Psoas muscle (tissue), 8 donors: Measurements from ENCODE around the gene CASZ1. TPM values are rescaled to one million over a fixed set of nuclear protein-coding genes. Genes with fewer than 3 reads are reported as not detected.
A peak's percentile ranks its signal among the peaks of the same experiment; 100 is the strongest.

Experiments used
- ATAC-seq, 4 donors: fragments of 200-7000 bp; cut with Tn5 transposase; one replicate each; pipeline ENCODE4 v1.9.1; 2020; ENCODE audit warnings: moderate library complexity in 3 of 4, mild to moderate bottlenecking in 2 of 4
- DNase-seq, 2 donors: peaks; one replicate each; pipeline ENCODE4 v3.0.0-alpha.2; 2020
- H3K27ac ChIP-seq: fragments of 200-600 bp; one replicate; pipeline ENCODE4 v1.8.0; 2022
- H3K27me3 ChIP-seq, 3 donors: fragments of 200-600 bp in 1 of 3; one replicate each; pipeline versions ENCODE4 v1.6.1 to v1.8.0; 2013 to 2022; ENCODE audit warnings: low read length in 2 of 3, mild to moderate bottlenecking in 2 of 3, moderate library complexity in 1 of 3; ENCODE audit not compliant: insufficient read depth in 3 of 3
- H3K36me3 ChIP-seq, 2 donors: fragments of 200-600 bp in 1 of 2; one replicate each; pipeline versions ENCODE4 v1.6.1 to v1.8.0; 2013 to 2022; ENCODE audit warnings: low read depth in 1 of 2, mild to moderate bottlenecking in 1 of 2, moderate library complexity in 1 of 2; ENCODE audit not compliant: insufficient read depth in 1 of 2
- H3K4me1 ChIP-seq: fragments of 200-600 bp; one replicate; pipeline ENCODE4 v1.8.0; 2022
- H3K4me3 ChIP-seq: fragments of 200-600 bp; one replicate; pipeline ENCODE4 v1.8.0; 2022; ENCODE audit warnings: mild to moderate bottlenecking
- H3K9me3 ChIP-seq: fragments of 200-600 bp; one replicate; pipeline ENCODE4 v1.8.0; 2022
- WGBS, 3 donors: extraction: QIAGEN DNeasy Blood & Tissue Kit; methylation state at CpG; one replicate each; pipeline versions ENCODE4 v1.1.6 to v1.1.7; 2013; 5-methylcytosine and 5-hydroxymethylcytosine counted together
- intact Hi-C, 2 donors: fragments of 100-400 bp; cut with DNase I; formaldehyde crosslinking; loops; one replicate each; pipeline versions ENCODE4 v1.11.0 to v1.14.2; 2022
- polyA plus RNA-seq, 3 donors: library from polyadenylated mRNA; stranded (reverse); fragments of 200-250 nt; gene quantifications; one replicate each; pipeline ENCODE4 v1.2.3, GENCODE V29; 2013
- total RNA-seq, 4 donors: library from RNA; stranded (reverse); fragmentation: NEBNext Ultra II Directional in 2 of 4; extraction: Animal tissue kit (Norgen Biotek cat#: 25700) in 2 of 4; gene quantifications; one replicate each; pipeline versions ENCODE4 v1.2.1 to v1.2.4, GENCODE V29; 2021 to 2023
- TF ChIP-seq, protein P1 (sequence below): fragments of 200-600 bp; IDR thresholded peaks from one replicate; pipeline ENCODE4 v1.8.0; 2022; ENCODE audit warnings: antibody characterized with exemption
- donor health status: healthy with polysubstance abuse.
- donor health status: DM: no; HTN: no; CAD: no; lungs with moderate emphysema.
- donor health status: Bipolar disorder and iron deficiency.
- donor health status: healthy.
- donor health status: DM: yes; HTN: yes; CAD: no.
- donor health status: DM: no; HTN: no; CAD: no.
- donor health status: DM: no; HTN: no; CAD: no.
- donor health status: DM: yes; HTN: yes; CAD: no.

The CASZ1 gene
- total and polyA plus RNA-seq, 7 donors = 2.6 to 83.3 (median 53.1) TPM

DNA sequence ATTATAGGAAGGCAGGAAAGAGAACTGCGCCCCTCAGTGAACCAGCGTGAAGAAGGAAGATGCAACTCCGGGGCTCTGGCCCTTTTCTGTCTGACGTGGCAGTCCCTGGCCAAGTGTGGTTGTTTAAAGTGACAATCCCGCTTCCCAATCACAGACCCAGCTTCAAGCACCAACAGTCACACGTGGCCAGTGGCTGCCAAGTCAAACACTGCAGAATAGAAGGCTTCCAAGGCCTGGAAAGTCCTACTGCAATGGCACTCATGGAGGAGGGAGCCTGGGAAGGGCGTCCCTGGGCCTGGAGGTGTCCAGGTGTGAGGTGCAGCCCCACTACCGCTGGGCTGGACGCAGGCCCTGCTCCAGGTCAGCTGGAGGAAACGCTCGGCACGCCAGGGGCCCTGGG lies 143.8 kb downstream of the CASZ1 start:
- TF ChIP-seq, protein P1, sequence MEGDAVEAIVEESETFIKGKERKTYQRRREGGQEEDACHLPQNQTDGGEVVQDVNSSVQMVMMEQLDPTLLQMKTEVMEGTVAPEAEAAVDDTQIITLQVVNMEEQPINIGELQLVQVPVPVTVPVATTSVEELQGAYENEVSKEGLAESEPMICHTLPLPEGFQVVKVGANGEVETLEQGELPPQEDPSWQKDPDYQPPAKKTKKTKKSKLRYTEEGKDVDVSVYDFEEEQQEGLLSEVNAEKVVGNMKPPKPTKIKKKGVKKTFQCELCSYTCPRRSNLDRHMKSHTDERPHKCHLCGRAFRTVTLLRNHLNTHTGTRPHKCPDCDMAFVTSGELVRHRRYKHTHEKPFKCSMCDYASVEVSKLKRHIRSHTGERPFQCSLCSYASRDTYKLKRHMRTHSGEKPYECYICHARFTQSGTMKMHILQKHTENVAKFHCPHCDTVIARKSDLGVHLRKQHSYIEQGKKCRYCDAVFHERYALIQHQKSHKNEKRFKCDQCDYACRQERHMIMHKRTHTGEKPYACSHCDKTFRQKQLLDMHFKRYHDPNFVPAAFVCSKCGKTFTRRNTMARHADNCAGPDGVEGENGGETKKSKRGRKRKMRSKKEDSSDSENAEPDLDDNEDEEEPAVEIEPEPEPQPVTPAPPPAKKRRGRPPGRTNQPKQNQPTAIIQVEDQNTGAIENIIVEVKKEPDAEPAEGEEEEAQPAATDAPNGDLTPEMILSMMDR = no peak
- ATAC-seq (no peak), DNase-seq (no peak)
- Histone ChIP-seq H3K4me1 (no peaks in the 10 kb centered on the region), H3K27ac (no peak overlapping the region), H3K9me3 (no peaks in the 10 kb centered on the region), H3K36me3 (peaks cover 0 to 85% of the 10 kb centered on the region in 2 donors), H3K27me3 (no peaks in the 10 kb centered on the region), H3K4me3 (no peak overlapping the region)
- WGBS, 3 donors = 83 to 91% (median 89%) methylated on average over 11 to 12 of the region's 12 CpGs
- intact Hi-C loops = no loop called here

DNA sequence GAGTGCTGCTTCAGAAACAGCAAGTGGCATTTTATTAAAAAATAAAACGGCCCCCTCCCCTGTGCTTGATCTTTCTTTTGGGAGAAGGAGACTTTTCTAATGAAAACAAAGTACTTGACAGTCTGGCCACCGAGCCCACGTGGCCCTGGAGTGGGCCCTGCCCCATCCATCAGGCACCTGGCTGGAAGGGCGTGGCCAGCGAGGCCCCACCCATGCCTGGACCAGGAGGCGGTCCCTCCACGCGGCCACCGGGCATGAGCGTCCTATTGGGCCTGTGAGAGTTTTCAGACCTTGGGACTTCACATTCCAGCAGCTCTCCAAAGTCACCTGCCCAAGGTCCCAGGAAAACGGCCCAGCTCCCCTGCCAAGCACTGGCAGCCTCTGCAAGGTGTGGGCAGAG lies 144.7 kb downstream of the CASZ1 start:
- ATAC-seq (peak in 1 of 4 donors; percentile 36), DNase-seq (no peak)
- Histone ChIP-seq H3K4me1 (no peaks in the 10 kb centered on the region), H3K27ac (no peak overlapping the region), H3K36me3 (peaks cover 0 to 85% of the 10 kb centered on the region in 2 donors), H3K4me3 (no peak overlapping the region), H3K27me3 (no peaks in the 10 kb centered on the region), H3K9me3 (no peaks in the 10 kb centered on the region)
- TF ChIP-seq, protein P1 = no peak
- intact Hi-C loops = no loop called here
- WGBS, 3 donors = 58 to 74% (median 69%) methylated on average over 11 of the region's 11 CpGs

DNA sequence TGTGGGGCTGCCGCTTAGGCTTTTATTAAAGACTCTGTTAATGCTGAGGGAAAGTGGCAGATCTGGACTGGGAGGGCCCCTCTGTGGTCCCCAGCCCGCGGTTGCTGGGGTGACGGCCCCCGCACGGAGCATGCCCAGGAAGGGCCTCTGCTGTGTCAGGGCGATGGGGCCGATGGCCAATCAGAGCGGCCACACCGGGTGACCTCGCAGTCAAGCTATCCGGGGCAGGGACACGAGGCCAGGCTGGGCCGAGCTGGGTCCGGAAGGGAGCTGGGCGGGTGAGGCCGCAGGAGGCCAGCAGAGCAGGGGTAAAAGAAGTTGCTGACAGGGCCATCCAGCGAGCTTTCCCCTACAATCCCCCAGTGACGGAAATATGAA lies 145.1 kb downstream of the CASZ1 start:
- Histone ChIP-seq H3K36me3 (peaks cover 0 to 86% of the 10 kb centered on the region in 2 donors), H3K4me1 (no peaks in the 10 kb centered on the region), H3K9me3 (no peaks in the 10 kb centered on the region), H3K27ac (no peak overlapping the region), H3K4me3 (no peak overlapping the region), H3K27me3 (no peaks in the 10 kb centered on the region)
- DNase-seq = no peak
- 58 to 72% (median 71%) methylated on average over 19 of the region's 19 CpGs for WGBS, 3 donors
- TF ChIP-seq, protein P1 = no peak
- intact Hi-C loops = no loop called here
- ATAC-seq = no peak

DNA sequence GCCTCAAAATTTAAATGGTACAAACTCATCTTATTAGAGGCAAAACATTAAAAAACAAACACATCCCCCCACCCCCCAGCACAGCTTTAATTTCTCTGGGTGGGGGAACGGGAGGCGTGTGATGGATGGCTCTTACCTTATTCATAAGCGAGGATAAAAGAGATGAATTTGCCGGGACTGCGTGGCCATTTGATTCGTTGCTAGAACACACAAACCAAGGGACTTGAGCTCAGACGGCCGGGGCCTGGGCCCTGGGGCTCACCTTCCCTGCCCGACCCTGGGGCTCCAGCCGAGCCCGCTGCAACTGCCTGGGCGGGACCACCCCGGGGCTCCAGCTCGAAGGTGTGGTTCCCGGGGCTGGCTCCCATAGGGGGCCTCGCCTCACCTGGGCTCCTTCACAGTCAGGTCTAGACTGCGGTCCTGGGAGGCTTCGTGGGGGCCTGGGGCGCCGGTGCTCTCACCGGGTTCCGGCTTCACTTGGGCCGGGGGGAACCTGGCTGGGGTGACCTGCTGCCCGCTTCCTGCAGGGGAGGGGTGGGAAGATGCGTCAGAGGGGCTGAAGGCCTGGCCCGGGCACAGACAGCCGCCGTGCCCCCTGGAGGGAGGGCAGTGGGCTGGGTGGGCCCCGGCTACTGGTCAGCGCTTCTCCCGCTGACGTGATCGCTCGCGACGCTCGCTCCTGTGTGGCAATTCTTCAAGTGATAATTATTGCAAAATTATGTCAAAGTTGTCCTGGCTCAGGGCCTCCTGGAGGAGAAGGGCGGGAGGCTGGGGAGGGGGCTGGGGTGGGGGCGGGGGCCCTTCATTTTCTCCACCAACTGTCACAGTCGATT lies 145.7 kb downstream of the CASZ1 start:
- Histone ChIP-seq H3K9me3 (no peaks in the 10 kb centered on the region), H3K4me3 (no peak overlapping the region), H3K27me3 (no peaks in the 10 kb centered on the region), H3K4me1 (no peaks in the 10 kb centered on the region), H3K27ac (no peak overlapping the region), H3K36me3 (peaks cover 0 to 86% of the 10 kb centered on the region in 2 donors)
- intact Hi-C loops = no loop called here
- WGBS, 3 donors = 80 to 85% (median 85%) methylated on average over 37 to 40 of the region's 40 CpGs
- DNase-seq (no peak), ATAC-seq (no peak)
- TF ChIP-seq, protein P1 = no peak
